ENCODE measurements around the gene CLTC.

DNA sequence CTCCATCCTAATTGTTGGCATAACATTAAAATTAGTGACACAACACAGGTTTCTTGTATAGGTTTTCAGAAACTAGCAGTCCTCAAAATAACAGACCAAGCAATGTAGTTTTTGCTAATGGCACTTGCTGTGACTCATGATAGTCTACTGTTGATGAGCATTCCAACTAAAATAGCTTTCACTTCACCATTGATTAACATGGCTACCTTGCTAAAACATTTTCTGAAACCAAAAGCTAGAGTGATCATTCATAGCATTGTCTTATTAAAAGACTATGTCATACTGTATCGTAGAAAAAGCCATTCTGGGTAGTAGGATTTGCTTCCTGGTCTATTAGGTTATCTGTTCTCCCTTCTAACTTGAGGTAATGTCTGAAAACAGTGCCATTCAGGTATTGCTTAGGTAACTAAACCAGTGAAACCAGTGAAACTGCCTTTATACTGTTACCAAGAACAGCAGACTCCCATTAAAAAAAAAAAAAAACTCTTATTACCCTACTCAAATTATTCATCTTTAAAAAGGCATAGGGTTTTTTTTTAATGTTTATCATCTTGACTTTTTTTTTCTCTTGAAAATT is 2.5 kb upstream of the CLTC start:
- TF ChIP-seq, protein P1, sequence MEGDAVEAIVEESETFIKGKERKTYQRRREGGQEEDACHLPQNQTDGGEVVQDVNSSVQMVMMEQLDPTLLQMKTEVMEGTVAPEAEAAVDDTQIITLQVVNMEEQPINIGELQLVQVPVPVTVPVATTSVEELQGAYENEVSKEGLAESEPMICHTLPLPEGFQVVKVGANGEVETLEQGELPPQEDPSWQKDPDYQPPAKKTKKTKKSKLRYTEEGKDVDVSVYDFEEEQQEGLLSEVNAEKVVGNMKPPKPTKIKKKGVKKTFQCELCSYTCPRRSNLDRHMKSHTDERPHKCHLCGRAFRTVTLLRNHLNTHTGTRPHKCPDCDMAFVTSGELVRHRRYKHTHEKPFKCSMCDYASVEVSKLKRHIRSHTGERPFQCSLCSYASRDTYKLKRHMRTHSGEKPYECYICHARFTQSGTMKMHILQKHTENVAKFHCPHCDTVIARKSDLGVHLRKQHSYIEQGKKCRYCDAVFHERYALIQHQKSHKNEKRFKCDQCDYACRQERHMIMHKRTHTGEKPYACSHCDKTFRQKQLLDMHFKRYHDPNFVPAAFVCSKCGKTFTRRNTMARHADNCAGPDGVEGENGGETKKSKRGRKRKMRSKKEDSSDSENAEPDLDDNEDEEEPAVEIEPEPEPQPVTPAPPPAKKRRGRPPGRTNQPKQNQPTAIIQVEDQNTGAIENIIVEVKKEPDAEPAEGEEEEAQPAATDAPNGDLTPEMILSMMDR (IDR thresholded peaks at IDR 0.05), result no peak
- no peak for TF ChIP-seq EZH2phosphoT487 (IDR thresholded peaks at IDR 0.05)

All from neural progenitor cell (in vitro differentiated cells).